Activated naive CD8-positive, alpha-beta T cell treated with anti-CD3 and anti-CD28 coated beads, Interleukin-2, amount 50 U/mL, for 16 hours (primary cell): ENCODE measurements around the gene EFNB2.

Experiments used
- DNase-seq: peaks from one replicate; pipeline ENCODE4 v3.0.0-alpha.2; 2020; ENCODE audit warnings: low read depth, low spot score

EFNB2 gene

GRCh38 chr13:106484084-106484483 lies 51.4 kb downstream of the EFNB2 start:
- no peak for DNase-seq

- no peak for DNase-seq
These were observed 53.5 kb downstream of the EFNB2 start for GRCh38 chr13:106481919-106482318.

DNA sequence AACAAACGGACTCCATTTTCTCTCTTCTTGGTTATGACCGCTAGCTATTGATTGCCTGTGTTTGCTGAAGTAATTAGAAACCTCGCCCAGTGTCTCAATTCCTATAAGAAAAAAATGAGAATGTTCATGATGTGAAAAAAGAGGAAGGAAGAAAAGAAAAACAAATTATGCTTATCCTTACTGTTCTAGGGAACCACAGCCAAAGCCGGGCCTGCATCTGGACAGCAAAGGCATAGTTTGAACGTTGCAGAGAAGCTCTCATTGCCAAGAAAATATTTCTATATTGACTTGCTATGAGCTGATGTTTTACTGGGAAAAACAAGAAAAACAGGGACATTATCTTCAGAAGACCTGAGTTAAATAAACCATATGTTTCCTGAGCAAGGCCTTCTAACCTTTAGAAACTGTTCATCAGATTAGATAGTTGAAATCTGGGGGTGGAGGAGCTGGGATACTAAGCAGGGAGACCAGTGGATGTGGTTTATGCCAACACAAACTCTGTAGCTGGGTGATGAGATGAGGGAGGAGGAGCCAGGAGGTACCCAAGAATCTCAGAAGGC lies 55.0 kb downstream of the EFNB2 start:
- no peak for DNase-seq

- DNase-seq: no peak
These were observed 55.5 kb downstream of the EFNB2 start for GRCh38 chr13:106479929-106480328.

DNA sequence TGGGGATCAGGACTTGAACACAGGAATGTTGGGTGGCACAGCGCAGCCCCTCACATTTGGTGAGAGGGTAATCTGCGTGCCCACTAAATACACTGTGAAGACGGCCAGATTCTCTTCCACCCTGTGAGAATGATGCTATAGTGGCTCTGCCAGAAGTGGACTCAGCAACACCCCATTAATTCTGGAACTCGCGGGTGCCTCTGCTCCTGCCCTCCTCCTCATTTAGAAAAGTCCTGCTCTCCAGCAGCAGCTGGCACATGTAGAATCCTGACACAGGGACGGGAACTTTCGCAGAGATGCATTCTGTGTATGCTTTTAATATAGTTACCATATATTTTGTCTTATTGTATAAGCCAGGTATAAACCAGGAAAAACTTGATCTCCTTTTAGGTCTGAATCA lies 57.3 kb downstream of the EFNB2 start:
- no peak for DNase-seq

DNA sequence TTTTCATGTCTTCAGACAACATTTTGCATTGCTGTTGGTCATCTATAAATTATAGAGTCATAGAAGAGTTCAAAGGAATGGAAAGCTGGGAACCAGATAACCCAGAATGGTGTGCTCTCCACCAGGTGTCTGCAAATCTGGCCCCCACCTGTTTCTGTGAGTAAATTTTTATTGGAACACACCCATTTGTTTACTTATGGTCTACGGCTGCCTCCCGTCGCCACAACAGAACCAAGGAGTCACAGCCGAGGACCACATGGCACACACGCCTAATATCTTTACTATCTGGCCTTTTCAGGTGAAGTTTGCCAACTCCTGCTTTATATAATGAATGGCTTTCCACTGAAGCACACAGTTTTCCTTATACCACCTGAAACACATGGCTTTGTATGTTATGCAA lies 58.2 kb downstream of the EFNB2 start:
- DNase-seq: no peak

- DNase-seq: no peak
These were observed 59.6 kb downstream of the EFNB2 start for GRCh38 chr13:106475852-106476251.

GRCh38 chr13:106474912-106475311 lies 60.5 kb downstream of the EFNB2 start:
- no peak for DNase-seq

DNA sequence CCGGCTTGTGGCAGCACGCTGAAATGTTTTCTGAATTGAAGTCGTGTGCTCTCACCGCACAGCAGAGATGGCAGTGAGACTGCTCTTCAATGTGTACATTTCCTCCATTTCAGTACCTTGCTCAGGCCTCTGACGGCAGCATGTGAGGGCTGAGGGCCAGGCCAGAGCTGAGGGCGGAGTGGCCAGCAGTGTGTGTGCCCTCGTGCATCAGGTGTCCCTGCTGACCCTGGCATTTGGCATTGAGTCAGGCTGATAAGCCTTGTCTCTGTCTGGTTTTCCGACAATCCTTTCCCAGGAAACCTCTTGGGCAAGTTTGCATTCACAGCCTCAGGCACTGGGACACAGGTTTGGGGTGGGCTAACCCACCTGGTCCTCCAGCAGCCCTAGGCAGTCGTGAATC lies 62.3 kb downstream of the EFNB2 start:
- no peak for DNase-seq

DNA sequence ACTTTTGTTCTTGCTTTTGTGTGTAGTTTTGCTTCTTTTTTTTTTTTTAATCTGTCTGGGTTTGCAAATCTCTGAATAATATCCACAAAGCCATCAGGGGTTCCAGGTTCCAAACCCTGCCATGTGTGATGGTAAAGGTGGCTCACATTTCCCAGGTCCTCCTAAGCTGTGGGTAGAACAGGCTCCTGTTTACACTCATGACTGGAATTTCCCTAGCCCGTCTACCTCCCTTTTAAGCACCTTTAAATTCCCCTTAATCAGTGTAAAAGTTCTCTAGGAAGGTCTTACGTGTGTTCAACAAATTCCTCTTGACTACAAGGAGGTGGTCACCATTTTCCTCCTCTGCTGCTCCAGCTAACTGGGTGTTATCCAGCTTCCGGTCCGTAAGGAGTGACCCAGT lies 62.8 kb downstream of the EFNB2 start:
- no peak for DNase-seq

GRCh38 chr13:106471957-106472543 lies 63.4 kb downstream of the EFNB2 start:
- DNase-seq: no peak

DNA sequence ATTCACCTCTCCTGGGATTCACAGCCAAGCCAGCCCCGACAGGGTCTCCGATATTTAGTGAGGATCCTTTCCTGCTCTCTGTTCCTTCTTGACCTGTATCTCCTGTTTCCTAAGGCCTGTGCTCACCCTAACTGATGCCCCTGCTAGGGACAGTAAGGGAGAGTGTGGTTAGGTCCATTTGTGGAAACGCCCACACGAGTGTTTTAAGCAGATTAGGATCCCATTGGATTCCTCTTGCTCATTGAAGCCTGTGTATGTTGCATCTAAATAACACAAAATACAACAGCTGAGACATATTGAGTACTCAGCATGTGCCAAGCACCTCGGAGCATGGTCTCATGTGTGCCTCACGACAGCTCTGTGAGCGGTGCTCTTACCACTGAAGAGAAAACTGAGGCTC lies 64.9 kb downstream of the EFNB2 start:
- DNase-seq: no peak

DNA sequence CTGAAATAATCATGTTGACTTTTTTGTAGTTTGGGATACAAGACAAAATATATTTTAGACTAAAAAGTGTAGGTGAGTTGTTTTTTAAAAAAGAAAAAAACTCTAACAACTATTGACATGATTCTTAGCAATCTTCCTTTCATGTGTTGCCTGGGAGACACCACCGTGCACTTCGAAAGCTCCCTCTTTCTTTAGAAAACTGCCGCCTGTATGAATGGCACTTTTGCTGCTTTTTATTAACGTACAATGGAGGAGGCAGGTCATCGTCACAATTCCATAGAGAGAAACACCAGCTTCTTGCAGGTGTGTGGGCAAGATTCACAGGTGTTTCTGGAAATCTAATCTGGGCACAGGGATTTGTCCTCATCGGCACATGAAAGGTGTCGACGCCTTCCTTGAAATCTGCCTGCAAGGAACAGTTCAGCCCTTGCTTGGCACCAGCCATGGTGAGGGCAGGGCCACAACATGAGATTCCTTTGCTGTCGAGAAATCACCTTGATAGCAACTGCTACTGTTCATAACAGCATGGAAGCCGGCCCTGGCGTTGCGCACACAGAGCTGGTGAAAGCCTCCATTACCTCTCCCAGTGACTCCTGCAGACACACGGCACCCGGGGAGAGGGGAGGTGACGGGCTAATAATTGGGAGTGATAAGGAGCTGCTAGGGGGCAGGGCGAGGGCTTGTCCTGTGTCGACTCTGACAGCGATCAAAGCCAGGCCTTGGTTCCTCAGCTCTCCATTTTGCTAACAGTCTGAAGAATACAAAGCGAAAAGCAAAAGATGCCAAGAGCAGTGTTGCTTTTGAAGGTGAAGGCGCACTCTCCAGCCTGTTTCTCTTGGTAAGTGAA lies 66.5 kb downstream of the EFNB2 start:
- DNase-seq: no peak

- no peak for DNase-seq
These were observed 67.3 kb downstream of the EFNB2 start for GRCh38 chr13:106468207-106468606.

DNA sequence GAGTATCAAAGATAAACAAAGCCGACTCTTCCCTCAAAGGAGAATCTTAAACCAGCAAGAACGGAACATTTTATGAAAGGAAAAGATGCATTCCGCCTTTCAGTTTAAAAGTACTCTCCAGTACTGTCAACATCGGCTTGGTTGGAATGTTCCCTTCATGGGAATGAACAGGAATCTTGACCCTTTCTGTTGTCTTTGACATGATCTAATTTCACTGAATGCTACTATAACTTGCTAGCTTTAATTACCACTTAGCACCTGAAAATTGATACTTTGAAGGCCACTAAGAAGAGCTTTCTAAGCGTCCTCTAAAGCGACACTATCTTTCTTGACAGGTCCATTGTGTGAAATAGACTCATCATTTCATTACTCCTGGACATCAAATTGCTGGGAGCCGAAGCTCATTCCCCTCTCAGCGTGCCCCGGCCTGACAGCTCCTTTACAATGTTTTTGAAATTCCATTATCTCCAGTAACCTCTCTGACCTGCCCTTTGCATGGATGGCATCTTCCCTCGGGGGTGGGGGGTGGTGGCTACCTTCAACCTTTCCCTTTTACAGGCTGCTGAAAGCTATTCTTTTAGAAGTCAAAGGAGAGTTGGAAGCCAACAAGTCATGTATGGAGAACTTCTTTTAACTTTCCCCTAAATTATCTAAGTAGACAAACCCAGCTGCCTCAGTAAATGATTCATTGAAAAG lies 67.9 kb downstream of the EFNB2 start:
- no peak for DNase-seq

DNA sequence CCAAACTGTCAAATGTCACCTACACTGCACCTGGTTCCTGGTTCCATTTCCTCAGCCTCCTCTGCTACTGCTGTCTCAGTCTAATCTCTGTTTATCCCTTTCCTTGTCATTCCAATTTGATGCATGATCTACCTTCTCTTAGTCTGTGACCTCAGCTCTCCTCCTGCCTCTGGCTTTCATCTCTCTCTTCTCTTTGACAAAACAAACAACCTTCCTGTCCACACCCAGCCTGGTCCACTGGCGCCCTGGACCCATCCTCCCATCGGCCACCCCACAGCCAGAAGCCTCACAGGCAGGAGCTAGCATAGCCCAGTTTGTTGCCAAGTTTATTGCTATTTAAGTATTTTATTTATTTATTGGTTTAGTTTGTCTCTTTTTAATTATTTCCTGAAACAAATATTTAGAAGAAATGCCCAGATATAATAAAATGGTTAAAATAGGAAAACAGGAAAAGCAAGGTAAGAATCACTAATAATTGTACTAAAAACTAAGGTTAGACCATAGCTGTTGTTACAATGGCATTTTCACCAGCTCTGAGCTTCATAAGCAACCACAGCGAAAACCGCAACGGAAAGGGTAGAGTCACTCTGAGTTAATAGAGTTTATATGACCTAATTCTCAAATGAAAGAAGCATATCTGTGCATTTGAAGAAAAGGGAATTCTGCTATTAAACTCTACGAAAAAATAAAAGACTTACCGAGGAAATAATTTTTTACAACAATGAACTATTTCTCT lies 68.6 kb downstream of the EFNB2 start:
- DNase-seq: no peak

GRCh38 chr13:106464076-106464475 lies 71.4 kb downstream of the EFNB2 start:
- DNase-seq: no peak

- DNase-seq: no peak
These were observed 72.8 kb downstream of the EFNB2 start for GRCh38 chr13:106462710-106463109.

DNA sequence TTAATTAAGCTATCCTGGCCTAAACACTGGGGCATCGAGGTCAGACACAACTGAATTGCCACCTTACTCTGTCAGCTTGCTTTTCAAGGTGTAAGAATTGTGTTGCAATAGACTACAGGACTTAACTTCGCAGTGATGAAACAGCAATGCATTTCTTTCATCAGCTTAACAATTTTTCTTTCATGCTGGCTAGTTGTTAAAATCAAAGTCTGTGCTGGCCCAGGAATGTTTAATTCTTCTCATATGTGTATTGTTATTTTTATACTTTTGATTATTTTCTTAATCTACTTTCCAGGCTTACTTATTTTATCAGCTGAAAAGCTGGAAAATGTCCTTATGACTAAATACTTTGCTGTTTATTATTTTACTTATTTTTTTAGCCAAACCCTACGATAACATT lies 79.7 kb downstream of the EFNB2 start:
- DNase-seq: no peak

GRCh38 chr13:106455190-106455589 lies 80.3 kb downstream of the EFNB2 start:
- DNase-seq: no peak

GRCh38 chr13:106453101-106453500 lies 82.4 kb downstream of the EFNB2 start:
- no peak for DNase-seq

DNA sequence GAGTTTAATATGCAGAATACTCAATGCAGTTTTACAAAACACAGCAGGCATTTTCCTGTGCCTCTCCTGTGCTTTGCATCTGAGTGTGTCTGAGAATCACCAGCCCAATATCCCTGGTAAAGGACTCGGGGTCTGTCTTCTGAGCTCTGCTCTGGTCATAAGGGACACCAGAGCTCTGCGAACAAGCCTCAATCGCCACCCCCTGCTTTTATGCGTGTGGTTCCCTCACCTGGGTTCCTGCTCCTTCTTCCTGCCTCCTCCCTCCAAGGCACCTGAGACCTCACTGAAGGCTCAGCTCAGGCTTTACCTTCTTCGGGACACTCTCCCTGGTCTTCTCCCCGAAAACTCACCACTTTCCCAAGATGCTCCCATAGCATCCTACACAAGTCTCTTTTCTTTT lies 84.5 kb downstream of the EFNB2 start:
- DNase-seq: no peak
